ENCODE measurements around the gene TMEM135.

DNA sequence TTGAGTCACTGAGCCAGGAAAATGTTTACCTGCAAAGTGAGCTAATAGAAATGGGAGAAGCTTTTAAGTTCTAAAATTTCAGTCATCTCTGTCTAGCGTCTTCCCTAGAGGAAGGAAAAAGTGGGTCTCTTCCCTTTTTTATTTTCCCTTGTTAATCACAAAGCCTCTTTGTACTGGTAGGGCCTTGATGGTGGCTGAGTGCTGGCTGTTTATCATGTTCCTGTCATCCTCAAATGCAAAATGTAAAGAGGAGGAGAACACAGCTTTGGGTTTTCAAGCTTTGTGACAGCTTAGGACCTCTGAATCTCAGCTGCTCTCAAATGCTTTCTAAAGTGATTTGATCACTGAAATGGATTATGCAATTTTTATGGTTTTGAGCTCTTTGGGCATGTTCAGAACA, 222.0 kb downstream of the TMEM135 start:
- TF ChIP-seq, protein P1, sequence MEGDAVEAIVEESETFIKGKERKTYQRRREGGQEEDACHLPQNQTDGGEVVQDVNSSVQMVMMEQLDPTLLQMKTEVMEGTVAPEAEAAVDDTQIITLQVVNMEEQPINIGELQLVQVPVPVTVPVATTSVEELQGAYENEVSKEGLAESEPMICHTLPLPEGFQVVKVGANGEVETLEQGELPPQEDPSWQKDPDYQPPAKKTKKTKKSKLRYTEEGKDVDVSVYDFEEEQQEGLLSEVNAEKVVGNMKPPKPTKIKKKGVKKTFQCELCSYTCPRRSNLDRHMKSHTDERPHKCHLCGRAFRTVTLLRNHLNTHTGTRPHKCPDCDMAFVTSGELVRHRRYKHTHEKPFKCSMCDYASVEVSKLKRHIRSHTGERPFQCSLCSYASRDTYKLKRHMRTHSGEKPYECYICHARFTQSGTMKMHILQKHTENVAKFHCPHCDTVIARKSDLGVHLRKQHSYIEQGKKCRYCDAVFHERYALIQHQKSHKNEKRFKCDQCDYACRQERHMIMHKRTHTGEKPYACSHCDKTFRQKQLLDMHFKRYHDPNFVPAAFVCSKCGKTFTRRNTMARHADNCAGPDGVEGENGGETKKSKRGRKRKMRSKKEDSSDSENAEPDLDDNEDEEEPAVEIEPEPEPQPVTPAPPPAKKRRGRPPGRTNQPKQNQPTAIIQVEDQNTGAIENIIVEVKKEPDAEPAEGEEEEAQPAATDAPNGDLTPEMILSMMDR (IDR thresholded peaks at IDR 0.05): no peak
- no peak for TF ChIP-seq POLR2A (IDR thresholded peaks at IDR 0.05)
